Measurements from ENCODE around the gene KCNH1. TPM values are rescaled to one million over a fixed set of nuclear protein-coding genes. Genes with fewer than 3 reads are reported as not detected.

Gene KCNH1
- total RNA-seq, 1 experiment from 2014 or later, result 0.17 TPM

DNA sequence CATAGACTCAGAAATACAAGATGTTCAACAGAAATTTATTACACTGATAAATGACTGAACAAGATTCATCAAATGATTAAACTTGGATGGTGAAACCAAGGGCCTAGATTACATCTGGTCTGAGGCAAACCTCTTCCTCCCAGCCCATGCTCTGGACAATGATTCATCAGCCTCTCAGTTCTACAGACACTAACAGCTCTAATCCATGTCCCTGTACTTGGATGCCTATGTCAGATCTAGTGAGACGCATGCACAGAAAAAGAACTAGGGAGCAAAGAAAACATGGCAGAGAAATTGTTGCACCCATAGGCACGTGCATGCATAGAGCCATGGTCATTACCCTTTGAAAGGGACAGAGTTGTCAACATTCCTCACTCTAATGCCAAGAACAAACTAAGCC, 250.1 kb downstream of the KCNH1 start:
- H3K4me1 Mint-ChIP-seq, result peaks cover 10% of the 10 kb centered on the region
- H3K27ac Mint-ChIP-seq, result no peak overlapping the region
- H3K27me3 Mint-ChIP-seq (ENCODE audit: low read depth), result no peaks in the 10 kb centered on the region
- CTCF ChIA-PET, result no interaction called here
- DNase-seq (ENCODE audit: low spot score) (no peak), ATAC-seq (no peak)
- TF ChIP-seq, protein P1, sequence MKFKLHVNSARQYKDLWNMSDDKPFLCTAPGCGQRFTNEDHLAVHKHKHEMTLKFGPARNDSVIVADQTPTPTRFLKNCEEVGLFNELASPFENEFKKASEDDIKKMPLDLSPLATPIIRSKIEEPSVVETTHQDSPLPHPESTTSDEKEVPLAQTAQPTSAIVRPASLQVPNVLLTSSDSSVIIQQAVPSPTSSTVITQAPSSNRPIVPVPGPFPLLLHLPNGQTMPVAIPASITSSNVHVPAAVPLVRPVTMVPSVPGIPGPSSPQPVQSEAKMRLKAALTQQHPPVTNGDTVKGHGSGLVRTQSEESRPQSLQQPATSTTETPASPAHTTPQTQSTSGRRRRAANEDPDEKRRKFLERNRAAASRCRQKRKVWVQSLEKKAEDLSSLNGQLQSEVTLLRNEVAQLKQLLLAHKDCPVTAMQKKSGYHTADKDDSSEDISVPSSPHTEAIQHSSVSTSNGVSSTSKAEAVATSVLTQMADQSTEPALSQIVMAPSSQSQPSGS (CRISPR knock-in tag; IDR thresholded peaks at IDR 0.05; ENCODE audit: borderline replicate concordance, low read depth), result no peak
- TF ChIP-seq, protein P2, sequence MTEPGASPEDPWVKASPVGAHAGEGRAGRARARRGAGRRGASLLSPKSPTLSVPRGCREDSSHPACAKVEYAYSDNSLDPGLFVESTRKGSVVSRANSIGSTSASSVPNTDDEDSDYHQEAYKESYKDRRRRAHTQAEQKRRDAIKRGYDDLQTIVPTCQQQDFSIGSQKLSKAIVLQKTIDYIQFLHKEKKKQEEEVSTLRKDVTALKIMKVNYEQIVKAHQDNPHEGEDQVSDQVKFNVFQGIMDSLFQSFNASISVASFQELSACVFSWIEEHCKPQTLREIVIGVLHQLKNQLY (CRISPR knock-in tag; IDR thresholded peaks at IDR 0.05), result no peak
- TF ChIP-seq, protein P3, sequence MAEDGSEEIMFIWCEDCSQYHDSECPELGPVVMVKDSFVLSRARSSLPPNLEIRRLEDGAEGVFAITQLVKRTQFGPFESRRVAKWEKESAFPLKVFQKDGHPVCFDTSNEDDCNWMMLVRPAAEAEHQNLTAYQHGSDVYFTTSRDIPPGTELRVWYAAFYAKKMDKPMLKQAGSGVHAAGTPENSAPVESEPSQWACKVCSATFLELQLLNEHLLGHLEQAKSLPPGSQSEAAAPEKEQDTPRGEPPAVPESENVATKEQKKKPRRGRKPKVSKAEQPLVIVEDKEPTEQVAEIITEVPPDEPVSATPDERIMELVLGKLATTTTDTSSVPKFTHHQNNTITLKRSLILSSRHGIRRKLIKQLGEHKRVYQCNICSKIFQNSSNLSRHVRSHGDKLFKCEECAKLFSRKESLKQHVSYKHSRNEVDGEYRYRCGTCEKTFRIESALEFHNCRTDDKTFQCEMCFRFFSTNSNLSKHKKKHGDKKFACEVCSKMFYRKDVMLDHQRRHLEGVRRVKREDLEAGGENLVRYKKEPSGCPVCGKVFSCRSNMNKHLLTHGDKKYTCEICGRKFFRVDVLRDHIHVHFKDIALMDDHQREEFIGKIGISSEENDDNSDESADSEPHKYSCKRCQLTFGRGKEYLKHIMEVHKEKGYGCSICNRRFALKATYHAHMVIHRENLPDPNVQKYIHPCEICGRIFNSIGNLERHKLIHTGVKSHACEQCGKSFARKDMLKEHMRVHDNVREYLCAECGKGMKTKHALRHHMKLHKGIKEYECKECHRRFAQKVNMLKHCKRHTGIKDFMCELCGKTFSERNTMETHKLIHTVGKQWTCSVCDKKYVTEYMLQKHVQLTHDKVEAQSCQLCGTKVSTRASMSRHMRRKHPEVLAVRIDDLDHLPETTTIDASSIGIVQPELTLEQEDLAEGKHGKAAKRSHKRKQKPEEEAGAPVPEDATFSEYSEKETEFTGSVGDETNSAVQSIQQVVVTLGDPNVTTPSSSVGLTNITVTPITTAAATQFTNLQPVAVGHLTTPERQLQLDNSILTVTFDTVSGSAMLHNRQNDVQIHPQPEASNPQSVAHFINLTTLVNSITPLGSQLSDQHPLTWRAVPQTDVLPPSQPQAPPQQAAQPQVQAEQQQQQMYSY (CRISPR knock-in tag; IDR thresholded peaks at IDR 0.05), result no peak
- TF ChIP-seq ZBTB43 (CRISPR knock-in tag; IDR thresholded peaks at IDR 0.05) (no peak), FOXP1 (CRISPR knock-in tag; IDR thresholded peaks at IDR 0.05; ENCODE audit: borderline replicate concordance) (no peak), ESRRA (CRISPR knock-in tag; IDR thresholded peaks at IDR 0.05; ENCODE audit: borderline replicate concordance) (no peak), JUN (CRISPR knock-in tag; IDR thresholded peaks at IDR 0.05) (no peak)
- H3K36me3 Mint-ChIP-seq, result no peaks in the 10 kb centered on the region
- POLR2A ChIA-PET, result no interaction called here
- no peaks in the 10 kb centered on the region for H3K9me3 Mint-ChIP-seq
- H3K4me3 Mint-ChIP-seq, result no peak overlapping the region

- TF ChIP-seq ZNF423 (CRISPR knock-in tag; IDR thresholded peaks at IDR 0.05), result no peak
- no peak for TF ChIP-seq TEAD4 (CRISPR knock-in tag; IDR thresholded peaks at IDR 0.05)
- TF ChIP-seq, protein P1 (CRISPR knock-in tag; IDR thresholded peaks at IDR 0.05; ENCODE audit: borderline replicate concordance, low read depth), result no peak
- no peak for TF ChIP-seq ELF4 (CRISPR knock-in tag; IDR thresholded peaks at IDR 0.05; ENCODE audit: low read depth)
- no peak for TF ChIP-seq E2F4 (CRISPR knock-in tag; IDR thresholded peaks at IDR 0.05; ENCODE audit: borderline replicate concordance, low read depth)
- TF ChIP-seq ZNF263 (CRISPR knock-in tag; IDR thresholded peaks at IDR 0.05; ENCODE audit: low read depth), result no peak
- TF ChIP-seq, protein P4, sequence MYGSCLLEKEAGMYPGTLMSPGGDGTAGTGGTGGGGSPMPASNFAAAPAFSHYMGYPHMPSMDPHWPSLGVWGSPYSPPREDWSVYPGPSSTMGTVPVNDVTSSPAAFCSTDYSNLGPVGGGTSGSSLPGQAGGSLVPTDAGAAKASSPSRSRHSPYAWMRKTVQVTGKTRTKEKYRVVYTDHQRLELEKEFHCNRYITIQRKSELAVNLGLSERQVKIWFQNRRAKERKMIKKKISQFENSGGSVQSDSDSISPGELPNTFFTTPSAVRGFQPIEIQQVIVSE (CRISPR knock-in tag; IDR thresholded peaks at IDR 0.05; ENCODE audit: borderline replicate concordance), result no peak
- TF ChIP-seq ZNF219 (CRISPR knock-in tag; IDR thresholded peaks at IDR 0.05; ENCODE audit: borderline replicate concordance), result no peak
- TF ChIP-seq, protein P5, sequence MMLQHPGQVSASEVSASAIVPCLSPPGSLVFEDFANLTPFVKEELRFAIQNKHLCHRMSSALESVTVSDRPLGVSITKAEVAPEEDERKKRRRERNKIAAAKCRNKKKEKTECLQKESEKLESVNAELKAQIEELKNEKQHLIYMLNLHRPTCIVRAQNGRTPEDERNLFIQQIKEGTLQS (CRISPR knock-in tag; conservative IDR thresholded peaks at IDR 0.05), result no peak
- no peak for TF ChIP-seq SOX15 (CRISPR knock-in tag; IDR thresholded peaks at IDR 0.05)
- TF ChIP-seq, protein P6, sequence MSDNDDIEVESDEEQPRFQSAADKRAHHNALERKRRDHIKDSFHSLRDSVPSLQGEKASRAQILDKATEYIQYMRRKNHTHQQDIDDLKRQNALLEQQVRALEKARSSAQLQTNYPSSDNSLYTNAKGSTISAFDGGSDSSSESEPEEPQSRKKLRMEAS (CRISPR knock-in tag; IDR thresholded peaks at IDR 0.05), result no peak
- TF ChIP-seq NR1H2 (CRISPR knock-in tag; IDR thresholded peaks at IDR 0.05), result no peak
- no peak for TF ChIP-seq RORB (CRISPR knock-in tag; IDR thresholded peaks at IDR 0.05)
- no peak for TF ChIP-seq SMAD3 (CRISPR knock-in tag; IDR thresholded peaks at IDR 0.05; ENCODE audit: borderline replicate concordance)
- TF ChIP-seq ZNF396 (CRISPR knock-in tag; IDR thresholded peaks at IDR 0.05; ENCODE audit: borderline replicate concordance), result no peak
- no peak for TF ChIP-seq GABPB1 (CRISPR knock-in tag; IDR thresholded peaks at IDR 0.05)
- no peak for TF ChIP-seq KAT7 (CRISPR knock-in tag; IDR thresholded peaks at IDR 0.05; ENCODE audit: borderline replicate concordance)
- DNase-seq (ENCODE audit: low spot score), result no peak
Measured at GRCh38 chr1:210882414-210883221, 251.3 kb downstream of the KCNH1 start.

More at GRCh38 chr1:210882414-210883221, 251.3 kb downstream of the KCNH1 start:
- CTCF ChIA-PET, result no interaction called here
- H3K4me3 Mint-ChIP-seq, result no peak overlapping the region
- no peaks in the 10 kb centered on the region for H3K27me3 Mint-ChIP-seq (ENCODE audit: low read depth)
- H3K27ac Mint-ChIP-seq, result no peak overlapping the region
- H3K4me1 Mint-ChIP-seq, result peaks cover 10% of the 10 kb centered on the region
- no peaks in the 10 kb centered on the region for H3K36me3 Mint-ChIP-seq
- no peaks in the 10 kb centered on the region for H3K9me3 Mint-ChIP-seq
- ATAC-seq, result no peak
- POLR2A ChIA-PET, result no interaction called here
